Mononuclear cell (primary cell): ENCODE results near the gene ZNF214. TPM values are rescaled to one million over a fixed set of nuclear protein-coding genes. Genes with fewer than 3 reads are reported as not detected.
"Not testable (repeated sequence)": the region's sequence is repeated elsewhere in the genome, so short reads cannot be mapped to it uniquely, and the experiment has no call there.

Experiments used
- H3K27me3 ChIP-seq: 2 replicates; pipeline ENCODE4 v1.6.0; 2011; ENCODE audit warnings: low read length, control low read depth; ENCODE audit not compliant: insufficient read depth
- H3K4me1 ChIP-seq: 2 replicates; pipeline ENCODE4 v1.5.1; 2011; ENCODE audit warnings: mild to moderate bottlenecking, low read length, control low read depth; ENCODE audit not compliant: insufficient read depth
- H3K4me3 ChIP-seq: 2 replicates; pipeline ENCODE4 v1.5.1; 2011; ENCODE audit warnings: mild to moderate bottlenecking, low read length, moderate library complexity
- H3K9me3 ChIP-seq: 2 replicates; pipeline ENCODE4 v1.5.1; 2011; ENCODE audit warnings: low read depth, mild to moderate bottlenecking, control low read depth, low read length
- total RNA-seq: library from RNA; depleted of rRNA; stranded (reverse); fragments of >200 nt; gene quantifications from one replicate; pipeline ENCODE4 v1.2.3, GENCODE V29; 2012

The ZNF214 gene
- total RNA-seq, 1 donor, result not detected

DNA sequence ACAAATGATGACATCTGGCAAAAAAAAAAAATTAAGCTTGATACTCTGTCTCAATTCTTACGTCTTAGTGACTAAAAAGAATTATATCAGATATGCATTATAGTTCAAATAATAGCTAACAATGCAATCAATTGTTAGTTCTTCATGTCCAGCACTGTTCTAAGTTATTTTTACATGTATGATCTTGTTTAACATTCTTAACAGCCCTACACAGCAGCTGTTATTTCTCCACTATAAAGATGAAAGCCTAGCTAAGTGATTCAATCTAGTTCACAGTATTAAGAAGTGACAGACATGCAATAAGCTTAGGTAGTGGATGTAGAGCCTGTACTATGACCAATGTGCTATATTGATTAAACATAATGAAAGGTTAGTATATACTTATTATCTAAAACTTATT, 4.1 kb downstream of the ZNF214 start:
- Histone ChIP-seq H3K4me3 (no peak overlapping the region), H3K27me3 (peaks cover 23% of the 10 kb centered on the region), H3K4me1 (peaks cover 8% of the 10 kb centered on the region), H3K9me3 (no peaks in the 10 kb centered on the region)

- Histone ChIP-seq H3K9me3 (no peaks in the 10 kb centered on the region), H3K4me3 (no peak overlapping the region), H3K27me3 (peaks cover 4% of the 10 kb centered on the region), H3K4me1 (no peaks in the 10 kb centered on the region)
Observed at GRCh38 chr11:7014118-7014517, 6.0 kb downstream of the ZNF214 start.

GRCh38 chr11:7004482-7004881, 15.7 kb downstream of the ZNF214 start:
- H3K4me1 ChIP-seq, result no peaks in the 10 kb centered on the region
- H3K4me3 ChIP-seq, result no peak overlapping the region
- peaks cover 3% of the 10 kb centered on the region for H3K27me3 ChIP-seq

DNA sequence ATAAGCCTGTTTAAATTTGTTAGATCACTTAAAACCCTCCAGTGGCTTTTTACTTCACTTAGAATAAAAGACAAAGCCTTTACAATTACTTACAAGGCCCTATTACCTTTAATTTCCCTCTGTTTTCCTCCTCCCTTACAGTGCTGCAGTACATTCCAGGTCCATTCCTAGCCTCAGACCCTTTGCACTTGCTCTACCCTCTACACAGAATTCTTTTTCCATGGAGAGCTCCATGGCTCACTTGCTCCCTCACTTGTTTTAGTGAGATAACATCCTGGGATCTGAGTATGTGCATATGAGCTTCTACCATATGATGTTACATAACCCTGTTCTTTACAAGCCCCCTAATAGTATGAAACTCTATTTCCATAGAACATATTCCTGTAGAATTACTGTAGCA, 24.4 kb downstream of the ZNF214 start:
- Histone ChIP-seq H3K9me3 (no peaks in the 10 kb centered on the region), H3K27me3 (no peaks in the 10 kb centered on the region), H3K4me1 (no peaks in the 10 kb centered on the region), H3K4me3 (no peak overlapping the region)

More at GRCh38 chr11:7004482-7004881, 15.7 kb downstream of the ZNF214 start:
- H3K9me3 ChIP-seq, result no peaks in the 10 kb centered on the region

GRCh38 chr11:6992457-6993417, 27.4 kb downstream of the ZNF214 start:
- no peaks in the 10 kb centered on the region for H3K27me3 ChIP-seq
- H3K4me3 ChIP-seq, result no peak overlapping the region
- H3K9me3 ChIP-seq, result no peaks in the 10 kb centered on the region
- no peaks in the 10 kb centered on the region for H3K4me1 ChIP-seq

DNA sequence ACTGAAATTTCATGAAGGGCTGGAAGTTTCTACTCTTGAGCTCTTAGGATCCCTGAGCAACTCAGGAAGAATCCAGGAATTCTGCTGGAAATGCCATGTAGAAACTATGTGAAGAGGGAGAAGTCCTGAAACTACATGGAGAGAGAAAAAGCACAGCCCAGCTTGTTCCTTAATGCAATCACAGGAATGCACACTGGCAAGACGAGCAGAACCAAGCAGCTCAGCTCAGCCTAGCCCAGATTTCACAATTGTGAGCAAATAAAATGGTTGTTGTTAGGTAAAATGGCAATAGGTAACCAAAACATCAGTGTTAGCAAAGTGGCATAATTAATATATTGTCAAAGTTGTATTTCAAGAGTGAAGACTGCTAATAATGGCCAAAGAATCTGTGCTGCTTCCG, 28.1 kb downstream of the ZNF214 start:
- H3K4me1 ChIP-seq, result no peaks in the 10 kb centered on the region
- no peaks in the 10 kb centered on the region for H3K27me3 ChIP-seq
- H3K9me3 ChIP-seq, result no peaks in the 10 kb centered on the region
- H3K4me3 ChIP-seq, result no peak overlapping the region

DNA sequence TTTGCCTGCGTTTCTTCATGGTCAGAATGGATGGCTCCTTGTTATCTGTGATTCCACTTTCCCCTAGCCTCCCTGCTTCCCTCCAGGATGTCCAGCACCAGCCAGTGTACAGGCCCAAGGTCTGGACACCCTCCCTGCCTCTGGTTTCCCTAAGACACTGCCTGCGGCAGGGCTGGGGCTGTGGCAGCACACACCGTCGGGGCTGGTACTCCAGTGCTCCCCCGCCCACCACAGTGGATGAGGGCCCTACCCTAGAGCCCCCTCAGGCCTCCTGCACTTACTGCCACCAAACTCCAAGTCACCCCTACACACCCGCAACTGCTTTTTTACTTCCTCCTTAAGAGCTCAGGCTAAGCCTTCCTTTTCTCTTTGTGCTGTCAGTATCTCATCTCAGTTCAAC, 28.9 kb downstream of the ZNF214 start:
- no peaks in the 10 kb centered on the region for H3K4me1 ChIP-seq
- H3K9me3 ChIP-seq, result no peaks in the 10 kb centered on the region
- no peak overlapping the region for H3K4me3 ChIP-seq
- no peaks in the 10 kb centered on the region for H3K27me3 ChIP-seq

GRCh38 chr11:6988506-6988905, 31.6 kb downstream of the ZNF214 start:
- H3K9me3 ChIP-seq, result no peaks in the 10 kb centered on the region
- no peak overlapping the region for H3K4me3 ChIP-seq
- no peaks in the 10 kb centered on the region for H3K4me1 ChIP-seq
- H3K27me3 ChIP-seq, result no peaks in the 10 kb centered on the region

DNA sequence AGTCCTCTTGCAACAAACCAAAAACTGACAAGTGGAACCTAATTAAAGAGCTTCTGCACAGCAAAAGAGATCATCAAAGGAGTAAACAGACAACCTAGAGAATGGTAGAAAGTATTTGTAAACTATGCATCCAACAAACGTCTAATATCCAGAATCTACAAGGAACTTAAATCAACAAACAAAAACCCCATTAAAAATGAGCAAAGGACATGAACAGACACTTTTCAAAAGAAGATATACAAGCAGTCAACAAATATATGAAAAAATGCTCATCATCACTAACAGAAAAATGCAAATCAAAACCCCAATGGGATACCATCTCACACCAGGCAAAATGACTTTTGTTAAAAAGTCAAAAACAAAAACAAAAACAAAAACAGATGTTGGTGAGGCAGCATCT, 33.7 kb downstream of the ZNF214 start:
- no peaks in the 10 kb centered on the region for H3K4me1 ChIP-seq
- no peaks in the 10 kb centered on the region for H3K27me3 ChIP-seq
- no peak overlapping the region for H3K4me3 ChIP-seq
- no peaks in the 10 kb centered on the region for H3K9me3 ChIP-seq

- Histone ChIP-seq H3K4me1 (no peaks in the 10 kb centered on the region), H3K27me3 (no peaks in the 10 kb centered on the region), H3K4me3 (no peak overlapping the region), H3K9me3 (no peaks in the 10 kb centered on the region)
Observed at GRCh38 chr11:6979365-6979764, 40.8 kb downstream of the ZNF214 start.

GRCh38 chr11:6969854-6970253, 50.3 kb downstream of the ZNF214 start:
- not testable (repeated sequence) for H3K4me1 ChIP-seq, H3K27me3 ChIP-seq, H3K9me3 ChIP-seq, H3K4me3 ChIP-seq

DNA sequence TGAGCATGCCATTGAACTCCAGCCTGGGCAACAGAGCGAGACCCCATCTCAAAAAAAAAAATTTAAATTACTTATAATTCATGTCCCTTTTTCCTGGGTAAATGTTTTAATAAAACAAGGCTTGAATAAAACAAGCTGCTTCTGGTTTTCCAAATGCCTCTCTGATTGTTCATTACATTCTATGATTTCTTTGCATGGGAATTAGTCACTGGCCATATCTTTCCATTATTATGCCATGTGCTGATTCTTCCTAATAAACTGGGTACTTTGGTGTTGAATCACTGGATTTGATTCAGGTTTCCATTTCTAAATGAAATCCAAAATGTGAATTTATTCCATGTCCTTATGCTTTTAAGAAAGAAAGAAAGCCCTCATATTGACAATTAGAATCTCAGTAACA, 51.3 kb downstream of the ZNF214 start:
- Histone ChIP-seq H3K4me1 (no peaks in the 10 kb centered on the region), H3K27me3 (no peaks in the 10 kb centered on the region), H3K9me3 (no peaks in the 10 kb centered on the region), H3K4me3 (no peak overlapping the region)

- H3K4me3 ChIP-seq, result no peak overlapping the region
- no peaks in the 10 kb centered on the region for H3K9me3 ChIP-seq
- H3K27me3 ChIP-seq, result no peaks in the 10 kb centered on the region
- H3K4me1 ChIP-seq, result no peaks in the 10 kb centered on the region
Observed at GRCh38 chr11:6962673-6963072, 57.5 kb downstream of the ZNF214 start.

DNA sequence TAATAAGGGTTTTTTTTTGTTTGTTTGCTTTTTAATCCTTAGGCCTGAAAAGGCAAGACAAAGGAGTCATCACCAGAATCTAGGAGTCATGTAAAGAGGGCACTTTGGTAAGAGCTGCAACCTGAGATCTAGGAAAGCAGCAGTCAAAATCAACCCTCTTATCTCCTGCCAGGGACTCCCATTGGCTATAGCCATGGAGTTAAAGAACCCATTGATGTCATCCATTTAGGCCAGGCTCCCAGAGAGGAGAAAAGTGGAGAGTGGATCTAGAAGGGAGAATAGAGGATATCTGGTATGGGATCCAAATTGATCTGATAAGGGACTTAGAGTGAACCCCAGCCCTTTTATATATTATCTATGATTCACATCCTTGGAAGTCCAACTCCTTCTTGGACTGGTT, 58.0 kb downstream of the ZNF214 start:
- Histone ChIP-seq H3K9me3 (no peaks in the 10 kb centered on the region), H3K4me3 (no peak overlapping the region), H3K4me1 (no peaks in the 10 kb centered on the region), H3K27me3 (no peaks in the 10 kb centered on the region)

DNA sequence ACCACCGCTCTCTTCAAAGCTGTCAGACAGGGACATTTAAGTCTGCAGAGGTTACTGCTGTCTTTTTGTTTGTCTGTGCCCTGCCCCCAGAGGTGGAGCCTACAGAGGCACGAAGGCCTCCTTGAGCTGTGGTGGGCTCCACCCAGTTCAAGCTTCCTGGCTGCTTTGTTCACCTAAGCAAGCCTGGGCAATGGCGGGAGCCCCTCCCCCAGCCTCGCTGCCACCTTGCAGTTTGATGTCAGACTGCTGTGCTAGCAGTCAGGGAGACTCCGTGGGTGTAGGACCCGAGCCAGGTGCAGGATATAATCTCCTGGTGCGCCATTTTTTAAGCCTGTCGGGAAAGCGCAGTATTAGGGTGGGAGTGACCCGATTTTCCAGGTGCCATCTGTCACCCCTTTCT, 65.9 kb downstream of the ZNF214 start:
- not testable (repeated sequence) for H3K27me3 ChIP-seq, H3K9me3 ChIP-seq, H3K4me3 ChIP-seq

More for the DNA sequence above, 65.9 kb downstream of the ZNF214 start:
- not testable (repeated sequence) for H3K4me1 ChIP-seq
